Measurements from ENCODE around the gene F13A1.

DNA sequence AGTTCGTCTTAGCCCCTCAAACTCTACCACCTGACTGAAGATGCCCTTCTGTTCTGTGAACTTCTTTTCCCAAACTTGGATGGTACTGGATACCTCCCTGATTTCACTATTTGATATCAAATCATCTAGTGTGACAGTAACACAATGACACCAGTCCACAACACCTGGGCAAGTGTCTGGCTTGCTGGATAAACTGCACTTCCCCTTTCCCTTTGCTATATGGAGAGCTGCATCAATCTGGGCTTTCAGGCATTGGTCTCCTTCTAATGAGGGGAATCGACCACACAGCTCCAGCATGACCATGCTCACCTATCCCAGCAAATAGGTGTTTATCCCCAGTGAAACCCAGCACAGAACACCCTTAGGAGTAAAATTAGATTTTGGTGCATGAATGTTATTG lies 3.1 kb downstream of the F13A1 start:
- TF ChIP-seq, protein P1, sequence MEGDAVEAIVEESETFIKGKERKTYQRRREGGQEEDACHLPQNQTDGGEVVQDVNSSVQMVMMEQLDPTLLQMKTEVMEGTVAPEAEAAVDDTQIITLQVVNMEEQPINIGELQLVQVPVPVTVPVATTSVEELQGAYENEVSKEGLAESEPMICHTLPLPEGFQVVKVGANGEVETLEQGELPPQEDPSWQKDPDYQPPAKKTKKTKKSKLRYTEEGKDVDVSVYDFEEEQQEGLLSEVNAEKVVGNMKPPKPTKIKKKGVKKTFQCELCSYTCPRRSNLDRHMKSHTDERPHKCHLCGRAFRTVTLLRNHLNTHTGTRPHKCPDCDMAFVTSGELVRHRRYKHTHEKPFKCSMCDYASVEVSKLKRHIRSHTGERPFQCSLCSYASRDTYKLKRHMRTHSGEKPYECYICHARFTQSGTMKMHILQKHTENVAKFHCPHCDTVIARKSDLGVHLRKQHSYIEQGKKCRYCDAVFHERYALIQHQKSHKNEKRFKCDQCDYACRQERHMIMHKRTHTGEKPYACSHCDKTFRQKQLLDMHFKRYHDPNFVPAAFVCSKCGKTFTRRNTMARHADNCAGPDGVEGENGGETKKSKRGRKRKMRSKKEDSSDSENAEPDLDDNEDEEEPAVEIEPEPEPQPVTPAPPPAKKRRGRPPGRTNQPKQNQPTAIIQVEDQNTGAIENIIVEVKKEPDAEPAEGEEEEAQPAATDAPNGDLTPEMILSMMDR (IDR thresholded peaks at IDR 0.05), result no peak
- TF ChIP-seq SIN3A (IDR thresholded peaks at IDR 0.05; ENCODE audit: borderline replicate concordance, low read depth, low read length) (no peak), FOXM1 (IDR thresholded peaks at IDR 0.05; ENCODE audit: low read depth) (no peak), GABPA (IDR thresholded peaks at IDR 0.05; ENCODE audit: low read depth) (no peak)
- TF ChIP-seq, protein P2, sequence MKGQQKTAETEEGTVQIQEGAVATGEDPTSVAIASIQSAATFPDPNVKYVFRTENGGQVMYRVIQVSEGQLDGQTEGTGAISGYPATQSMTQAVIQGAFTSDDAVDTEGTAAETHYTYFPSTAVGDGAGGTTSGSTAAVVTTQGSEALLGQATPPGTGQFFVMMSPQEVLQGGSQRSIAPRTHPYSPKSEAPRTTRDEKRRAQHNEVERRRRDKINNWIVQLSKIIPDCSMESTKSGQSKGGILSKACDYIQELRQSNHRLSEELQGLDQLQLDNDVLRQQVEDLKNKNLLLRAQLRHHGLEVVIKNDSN (IDR thresholded peaks at IDR 0.05; ENCODE audit: borderline replicate concordance, low read depth), result no peak
- TF ChIP-seq, protein P3, sequence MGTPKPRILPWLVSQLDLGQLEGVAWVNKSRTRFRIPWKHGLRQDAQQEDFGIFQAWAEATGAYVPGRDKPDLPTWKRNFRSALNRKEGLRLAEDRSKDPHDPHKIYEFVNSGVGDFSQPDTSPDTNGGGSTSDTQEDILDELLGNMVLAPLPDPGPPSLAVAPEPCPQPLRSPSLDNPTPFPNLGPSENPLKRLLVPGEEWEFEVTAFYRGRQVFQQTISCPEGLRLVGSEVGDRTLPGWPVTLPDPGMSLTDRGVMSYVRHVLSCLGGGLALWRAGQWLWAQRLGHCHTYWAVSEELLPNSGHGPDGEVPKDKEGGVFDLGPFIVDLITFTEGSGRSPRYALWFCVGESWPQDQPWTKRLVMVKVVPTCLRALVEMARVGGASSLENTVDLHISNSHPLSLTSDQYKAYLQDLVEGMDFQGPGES (IDR thresholded peaks at IDR 0.05; ENCODE audit: low read depth, low read length), result no peak
- TF ChIP-seq, protein P4, sequence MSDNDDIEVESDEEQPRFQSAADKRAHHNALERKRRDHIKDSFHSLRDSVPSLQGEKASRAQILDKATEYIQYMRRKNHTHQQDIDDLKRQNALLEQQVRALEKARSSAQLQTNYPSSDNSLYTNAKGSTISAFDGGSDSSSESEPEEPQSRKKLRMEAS (IDR thresholded peaks at IDR 0.05; ENCODE audit: low read depth), result no peak

Measured in SK-N-SH (cell line).